ENCODE results near the gene TGM1.
A peak's percentile ranks its signal among the peaks of the same experiment; 100 is the strongest.

Gene TGM1

GRCh38 chr14:24252289-24253124, 10.5 kb downstream of the TGM1 start:
- Mint-ChIP-seq H3K36me3 (ENCODE audit: low read depth) (no peaks in the 10 kb centered on the region), H3K9me3 (no peaks in the 10 kb centered on the region), H3K4me1 (no peaks in the 10 kb centered on the region), H3K27me3 (ENCODE audit: low read depth, poor library complexity) (peaks cover 11% of the 10 kb centered on the region), H3K27ac (no peak overlapping the region), H3K4me3 (no peak overlapping the region)
- no peak for DNase-seq
- TF ChIP-seq CTCF (IDR thresholded peaks at IDR 0.05) = no peak

- no peaks in the 10 kb centered on the region for H3K9me3 Mint-ChIP-seq
- H3K27me3 Mint-ChIP-seq (ENCODE audit: low read depth, poor library complexity) = peaks cover 14% of the 10 kb centered on the region
- H3K4me3 Mint-ChIP-seq = no peak overlapping the region
- no peak for TF ChIP-seq CTCF (IDR thresholded peaks at IDR 0.05)
- H3K4me1 Mint-ChIP-seq = no peaks in the 10 kb centered on the region
- no peak overlapping the region for H3K27ac Mint-ChIP-seq
- no peak for DNase-seq
- H3K36me3 Mint-ChIP-seq (ENCODE audit: low read depth) = no peaks in the 10 kb centered on the region
These were observed 11.1 kb downstream of the TGM1 start for GRCh38 chr14:24251880-24252288.

DNA sequence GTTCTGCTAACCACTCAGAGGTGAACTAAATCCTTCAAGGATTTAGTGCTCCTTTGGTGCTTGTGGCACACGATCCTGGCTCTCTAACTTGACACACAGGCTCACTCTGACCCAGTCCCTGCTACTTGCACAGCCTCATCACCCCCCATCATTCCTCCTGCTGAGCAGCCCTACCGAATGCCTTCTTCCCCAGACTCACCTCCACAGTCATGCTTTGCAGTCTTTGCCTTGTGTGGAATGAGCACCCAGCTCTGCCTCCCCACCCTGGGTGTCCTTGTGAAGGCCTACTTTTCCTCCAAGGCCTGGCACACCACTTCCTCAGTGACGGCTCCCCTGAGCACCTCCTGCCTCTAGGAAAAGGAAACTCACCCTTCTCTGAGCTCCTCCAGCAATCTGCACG, 12.6 kb downstream of the TGM1 start:
- DNase-seq = no peak
- Mint-ChIP-seq H3K4me3 (no peak overlapping the region), H3K4me1 (no peaks in the 10 kb centered on the region), H3K9me3 (no peaks in the 10 kb centered on the region), H3K27me3 (ENCODE audit: low read depth, poor library complexity) (peaks cover 22% of the 10 kb centered on the region), H3K27ac (no peak overlapping the region), H3K36me3 (ENCODE audit: low read depth) (no peaks in the 10 kb centered on the region)
- no peak for TF ChIP-seq CTCF (IDR thresholded peaks at IDR 0.05)

DNA sequence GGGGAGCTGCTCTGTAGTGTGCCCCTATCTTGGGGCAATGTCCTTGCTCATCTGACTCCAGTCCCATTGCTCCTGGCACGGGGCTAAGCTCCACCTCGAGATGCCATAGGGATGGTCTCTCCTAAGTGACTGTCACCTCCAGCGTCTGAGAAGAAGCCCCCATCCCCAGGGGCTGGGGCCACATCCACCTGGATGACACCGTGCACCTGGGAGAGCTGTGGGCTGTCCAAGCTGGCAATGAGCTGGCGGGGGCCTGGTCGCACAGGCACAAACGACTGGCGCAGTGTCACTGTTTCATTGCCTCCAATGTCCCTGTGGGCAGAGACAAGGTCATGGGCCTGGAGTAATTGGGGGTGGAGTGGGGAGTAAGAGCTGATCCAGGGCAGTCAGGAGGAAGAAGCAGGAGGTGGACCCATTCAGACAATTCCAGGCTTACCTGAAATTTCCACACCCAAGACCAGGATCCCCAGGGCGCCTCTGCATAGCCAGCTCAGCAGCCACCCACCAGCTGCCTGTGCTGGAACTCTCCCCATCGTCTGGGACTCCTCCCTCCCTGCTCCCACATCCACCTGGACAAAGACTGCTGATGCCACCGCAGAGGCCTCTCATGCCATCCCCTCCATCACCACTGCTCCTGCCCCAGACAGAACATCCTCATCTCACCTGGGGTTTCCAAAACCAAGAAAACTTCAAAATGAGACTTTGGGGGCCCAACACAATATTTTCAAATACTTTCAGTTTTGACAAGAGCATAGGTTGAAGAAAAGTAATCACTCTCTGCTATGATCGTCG, 13.6 kb downstream of the TGM1 start:
- Mint-ChIP-seq H3K27me3 (ENCODE audit: low read depth, poor library complexity) (peaks cover 22% of the 10 kb centered on the region), H3K9me3 (no peaks in the 10 kb centered on the region), H3K4me3 (no peak overlapping the region), H3K4me1 (peaks cover 6% of the 10 kb centered on the region), H3K36me3 (ENCODE audit: low read depth) (no peaks in the 10 kb centered on the region), H3K27ac (no peak overlapping the region)
- TF ChIP-seq CTCF (IDR thresholded peaks at IDR 0.05) = no peak
- DNase-seq = no peak

GRCh38 chr14:24247422-24247821, 15.6 kb downstream of the TGM1 start:
- Mint-ChIP-seq H3K4me3 (no peak overlapping the region), H3K27me3 (ENCODE audit: low read depth, poor library complexity) (peaks cover 26% of the 10 kb centered on the region), H3K27ac (peak overlapping the region; percentile 18), H3K4me1 (peaks cover 17% of the 10 kb centered on the region), H3K36me3 (ENCODE audit: low read depth) (no peaks in the 10 kb centered on the region), H3K9me3 (no peaks in the 10 kb centered on the region)
- TF ChIP-seq CTCF (IDR thresholded peaks at IDR 0.05) = no peak
- DNase-seq = no peak

Measured in nephron progenitor cell (in vitro differentiated cells).